ENCODE results near the gene SCN4B. TPM values are rescaled to one million over a fixed set of nuclear protein-coding genes. Genes with fewer than 3 reads are reported as not detected.
A peak's percentile ranks its signal among the peaks of the same experiment; 100 is the strongest.

The SCN4B gene
- total RNA-seq, 1 experiment from 2014 or later: 26.1 TPM

DNA sequence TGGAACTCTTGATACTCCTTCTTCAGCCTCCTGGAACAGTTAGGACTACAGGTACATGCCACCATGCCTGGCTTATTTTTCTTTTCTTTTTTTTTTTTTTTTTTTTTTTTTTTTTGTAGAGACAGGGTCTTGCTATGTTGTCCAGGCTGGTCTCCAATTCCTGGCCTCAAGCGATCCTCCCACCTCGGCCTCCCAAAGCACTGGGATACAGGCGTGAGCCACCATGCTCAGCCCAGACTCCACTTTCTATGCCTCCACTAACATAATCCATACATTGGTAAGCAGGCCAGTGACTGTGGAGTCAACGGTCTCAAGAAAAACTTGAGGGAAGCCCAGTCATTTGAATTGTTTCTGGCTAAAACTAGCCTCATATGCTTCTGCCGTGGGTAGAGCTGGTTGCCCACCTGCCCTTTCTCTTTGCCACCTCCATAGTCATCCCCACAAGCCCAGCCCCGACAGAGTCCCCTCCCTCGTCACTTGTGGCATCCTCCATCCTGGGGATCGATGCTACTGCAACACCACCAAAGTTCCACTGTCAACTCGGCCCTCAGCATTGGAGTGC is 21.5 kb upstream of the SCN4B start:
- no peak for DNase-seq (ENCODE audit: low read depth)

DNA sequence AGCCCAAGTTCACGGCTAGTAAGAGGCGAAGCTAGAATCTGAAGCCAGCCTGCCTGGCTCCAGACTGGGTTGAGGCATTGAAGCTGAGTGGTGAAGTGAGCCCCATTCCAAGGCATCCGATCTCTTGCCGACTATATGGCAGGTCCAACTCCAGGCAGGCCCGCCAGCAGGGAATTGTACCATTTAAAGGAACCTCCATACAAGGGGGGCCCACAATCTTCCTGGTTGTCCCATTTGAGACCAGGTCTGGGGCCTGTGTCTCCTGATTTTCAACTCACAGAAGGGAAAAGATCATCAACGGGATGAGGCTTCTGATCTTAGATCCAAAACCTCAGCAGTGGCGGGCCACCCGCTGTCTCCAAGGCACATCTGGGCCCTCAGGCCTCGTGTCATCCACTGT is 19.7 kb upstream of the SCN4B start:
- no peak for DNase-seq (ENCODE audit: low read depth)

DNA sequence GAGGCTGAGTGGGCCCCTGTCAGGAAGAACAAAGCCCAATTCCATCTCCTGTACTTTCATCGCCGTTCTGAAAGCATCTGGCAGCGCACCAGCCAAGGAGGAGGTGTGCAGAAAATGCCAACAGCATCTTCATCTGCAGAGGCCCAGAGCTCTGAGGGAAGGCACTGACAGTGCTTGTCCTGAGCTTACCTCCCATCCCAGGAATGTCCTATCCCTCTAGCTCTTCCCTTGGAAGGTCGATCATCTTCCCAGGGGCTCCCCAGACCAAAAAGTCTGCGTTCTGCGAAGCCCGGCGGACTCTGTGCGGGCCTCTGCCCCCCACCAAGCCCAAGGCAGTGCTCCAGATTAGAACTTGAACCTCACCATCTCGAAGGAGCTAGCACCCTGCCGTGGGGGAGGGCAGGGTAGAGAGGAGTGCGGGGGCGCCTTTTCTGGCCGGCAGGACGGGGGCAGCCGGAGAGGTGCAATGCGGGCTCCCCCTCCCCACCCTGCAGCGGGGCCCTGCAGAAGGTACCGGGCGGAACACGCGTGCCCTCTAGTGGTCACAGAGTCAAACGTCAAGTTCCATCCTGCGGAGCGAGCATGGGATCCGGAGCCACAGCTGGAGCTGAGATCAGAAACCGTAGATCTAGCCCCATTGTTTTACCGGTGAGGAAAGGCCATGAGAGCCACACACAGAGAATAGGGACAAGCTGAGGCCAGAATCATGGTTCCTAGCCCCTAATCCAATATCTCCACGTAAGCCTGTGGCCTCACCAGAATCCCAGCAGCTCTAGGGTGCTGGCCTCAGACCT is 18.8 kb upstream of the SCN4B start:
- DNase-seq (ENCODE audit: low read depth): peak; percentile 48

DNA sequence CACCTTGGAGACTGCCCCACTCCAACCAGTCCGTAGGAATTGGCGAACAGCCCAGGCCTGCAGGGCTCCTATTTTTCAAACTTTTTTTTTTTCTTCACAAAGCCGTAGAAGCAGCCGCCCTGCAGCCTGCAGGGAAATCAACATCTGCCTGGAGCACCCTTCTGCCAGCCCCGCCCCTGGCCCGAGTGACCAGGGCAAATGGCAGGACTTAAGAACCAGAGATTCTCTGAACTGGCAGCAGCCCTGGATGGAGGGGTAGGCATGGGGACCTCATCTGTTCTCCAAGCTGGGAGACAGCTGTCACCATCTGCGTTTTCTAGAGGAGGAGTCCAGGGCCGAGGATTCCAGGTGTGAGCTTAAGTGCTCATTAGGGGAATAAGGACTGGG is 18.3 kb upstream of the SCN4B start:
- DNase-seq (ENCODE audit: low read depth): no peak

DNA sequence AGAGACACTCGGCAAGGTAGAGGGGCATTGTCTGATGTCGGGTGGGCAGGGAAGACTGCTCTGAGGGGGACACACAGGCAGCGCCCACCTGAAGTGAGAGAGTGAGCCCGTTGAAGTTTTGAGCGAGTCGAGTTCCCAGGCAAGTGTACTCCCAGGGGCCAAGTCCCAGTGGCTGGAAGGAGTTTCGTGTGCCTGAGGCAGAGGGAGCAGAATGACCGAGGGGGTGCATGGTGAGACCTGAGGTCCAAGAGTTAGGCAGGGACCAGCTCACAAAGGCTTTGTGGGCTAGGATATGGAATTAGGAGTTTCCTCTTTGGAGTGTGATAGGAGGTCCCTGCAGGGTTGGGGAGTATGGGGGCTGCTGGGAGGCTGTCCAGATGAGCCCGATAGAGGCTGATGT is 17.6 kb upstream of the SCN4B start:
- DNase-seq (ENCODE audit: low read depth): no peak

DNA sequence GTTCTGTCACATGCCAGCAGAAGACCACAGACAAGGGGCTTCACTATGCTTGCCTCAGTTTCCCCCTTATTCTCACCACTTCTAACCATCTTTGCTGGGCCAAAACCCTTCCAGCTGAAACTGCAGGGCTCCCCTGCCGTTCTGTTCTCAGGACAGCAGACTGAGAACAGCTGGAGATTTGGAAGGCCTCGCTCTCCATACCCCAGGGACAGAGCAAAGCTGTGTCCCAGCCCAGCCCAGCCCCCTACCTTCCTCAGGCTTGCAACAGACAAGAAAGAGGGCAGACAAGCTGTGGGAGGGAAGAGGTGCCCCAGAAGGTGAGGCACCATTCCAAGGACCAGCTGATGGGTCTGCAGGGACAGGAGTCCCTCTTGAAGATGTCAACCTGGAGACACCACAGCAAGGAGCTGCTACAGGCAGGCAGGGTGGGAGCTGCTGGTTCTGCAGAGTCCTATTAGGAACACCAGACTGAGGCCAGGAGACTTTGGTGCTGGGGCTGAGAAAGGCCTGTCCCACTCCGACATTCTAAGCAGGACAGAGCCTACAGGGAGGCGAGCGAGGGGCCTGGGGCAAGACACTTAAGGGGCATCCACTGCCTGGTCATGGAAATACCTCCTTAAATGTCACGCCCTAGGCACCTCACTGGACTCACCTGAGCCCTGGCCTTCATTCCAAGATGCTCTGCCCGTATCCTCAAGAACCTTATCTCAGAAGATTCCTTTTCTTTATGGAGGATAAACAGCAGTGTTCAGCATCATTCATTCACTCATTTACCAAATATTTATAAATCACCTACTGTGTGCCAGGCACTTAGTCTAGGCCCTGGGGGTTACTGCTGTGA is 16.9 kb upstream of the SCN4B start:
- DNase-seq (ENCODE audit: low read depth): no peak

DNA sequence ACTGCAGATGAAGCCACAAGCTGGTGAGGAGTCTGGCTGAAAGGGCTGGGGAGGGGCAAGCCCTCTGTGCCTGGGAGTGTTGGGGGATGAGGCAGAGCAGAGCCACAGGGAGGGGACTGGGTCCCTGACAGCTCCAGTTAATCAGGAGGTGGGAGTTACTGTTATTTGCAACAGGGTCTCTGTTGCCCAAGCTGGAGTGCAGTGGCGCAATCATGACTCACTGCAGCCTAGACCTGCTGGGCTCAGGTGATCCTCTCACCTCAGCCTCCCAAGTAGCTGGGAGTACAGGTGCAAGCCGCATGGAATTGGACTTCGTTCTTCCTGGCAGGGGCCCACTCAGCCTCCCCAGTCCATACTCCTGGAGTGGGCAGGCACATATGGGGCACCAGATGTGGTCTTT is 16.1 kb upstream of the SCN4B start:
- no peak for DNase-seq (ENCODE audit: low read depth)

DNA sequence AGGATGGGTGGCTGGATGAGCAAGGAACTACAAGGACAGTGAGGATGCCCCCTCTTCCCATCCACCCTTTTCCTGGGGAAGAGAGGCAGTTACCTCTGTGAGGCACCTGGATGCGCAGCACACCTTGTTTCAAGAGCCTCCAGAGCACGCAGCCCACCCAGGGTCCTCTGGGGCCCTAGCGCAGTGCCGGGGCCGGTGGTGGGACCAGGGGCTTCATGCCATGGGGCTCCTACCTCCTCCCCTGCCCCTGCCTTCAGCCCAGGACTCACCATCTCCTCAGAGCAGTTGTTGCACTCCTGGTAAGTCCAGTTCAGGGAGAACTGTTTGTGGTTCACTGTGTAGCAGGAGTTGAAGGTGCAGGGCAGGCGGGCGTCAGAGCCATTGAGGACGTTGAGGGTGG is 15.7 kb upstream of the SCN4B start:
- no peak for DNase-seq (ENCODE audit: low read depth)

DNA sequence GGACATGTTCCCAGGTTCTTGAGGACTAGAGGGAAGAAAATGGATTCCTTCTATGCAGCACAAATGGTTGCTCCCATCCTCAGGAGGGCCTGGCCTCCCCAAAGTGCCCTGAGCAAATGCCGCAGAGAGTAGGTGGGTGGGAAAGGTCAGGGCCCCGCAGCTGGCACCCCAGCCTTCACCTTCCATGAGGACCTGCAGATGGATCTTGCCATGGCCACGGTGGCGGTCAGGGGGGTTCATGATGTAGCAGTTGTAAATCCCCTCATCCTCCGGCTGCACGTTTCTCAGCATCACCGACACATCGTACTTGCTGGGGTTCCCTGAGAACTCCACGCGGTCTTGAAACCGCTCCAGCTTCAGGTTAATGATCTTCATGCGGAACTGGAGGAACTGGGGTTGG is 15.3 kb upstream of the SCN4B start:
- no peak for DNase-seq (ENCODE audit: low read depth)

DNA sequence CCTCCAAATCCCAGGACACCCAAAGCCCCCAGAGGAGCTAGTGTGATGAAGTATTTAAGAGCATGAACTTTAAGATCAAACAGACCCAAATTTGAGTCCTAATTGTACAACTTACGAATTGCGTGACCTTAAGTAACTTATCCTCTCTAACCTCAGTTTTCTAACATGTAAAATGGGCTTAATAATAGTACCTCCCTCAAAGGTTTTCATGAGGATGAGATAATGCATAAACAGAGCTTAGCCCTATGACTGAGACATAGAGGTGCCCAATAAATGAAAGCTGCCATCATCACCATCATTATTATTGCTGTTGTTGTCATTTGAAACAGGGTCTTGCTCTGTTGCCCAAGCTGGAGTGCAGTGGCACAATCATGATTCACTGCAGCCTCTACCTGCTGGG is 14.6 kb upstream of the SCN4B start:
- no peak for DNase-seq (ENCODE audit: low read depth)

DNA sequence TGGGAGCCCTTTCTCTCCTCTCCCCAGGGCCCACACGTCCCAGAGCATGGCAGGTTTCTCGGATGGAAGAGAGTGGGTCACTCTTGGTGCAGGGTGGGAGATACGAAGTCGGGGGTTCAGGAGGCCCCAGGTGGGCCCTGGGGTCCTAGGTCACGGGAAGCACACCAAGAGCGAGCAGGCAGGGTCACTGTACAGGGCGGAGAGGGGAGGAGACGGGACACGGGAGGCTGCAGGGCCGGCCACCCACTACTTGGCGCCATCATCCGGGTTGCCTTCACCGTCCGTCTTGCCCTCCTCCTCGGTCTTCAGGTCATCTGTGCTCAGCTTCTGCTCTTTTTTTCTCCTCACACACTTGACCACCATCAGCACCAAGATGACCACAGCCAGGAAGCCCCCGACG is 14.0 kb upstream of the SCN4B start:
- DNase-seq (ENCODE audit: low read depth): no peak

DNA sequence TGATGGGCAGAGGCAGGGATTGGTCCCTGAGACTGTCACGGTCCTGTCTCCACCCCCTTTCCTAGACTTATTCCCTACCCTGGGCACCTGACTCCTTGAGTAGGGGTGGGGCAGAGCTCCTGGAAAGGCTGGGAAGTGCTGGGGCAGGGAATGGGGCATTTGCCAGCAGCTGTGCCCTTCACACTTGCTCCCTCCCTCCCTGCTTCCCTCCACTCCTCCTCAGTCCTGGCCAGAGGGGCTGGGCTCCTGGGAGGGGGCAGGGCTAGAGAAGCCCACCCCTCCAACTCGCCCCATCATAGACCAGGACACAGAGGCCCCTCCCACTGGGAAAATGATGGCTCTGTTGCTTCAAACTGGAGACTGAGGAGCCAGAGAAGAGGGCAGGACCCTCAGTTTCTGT is 12.3 kb upstream of the SCN4B start:
- no peak for DNase-seq (ENCODE audit: low read depth)

DNA sequence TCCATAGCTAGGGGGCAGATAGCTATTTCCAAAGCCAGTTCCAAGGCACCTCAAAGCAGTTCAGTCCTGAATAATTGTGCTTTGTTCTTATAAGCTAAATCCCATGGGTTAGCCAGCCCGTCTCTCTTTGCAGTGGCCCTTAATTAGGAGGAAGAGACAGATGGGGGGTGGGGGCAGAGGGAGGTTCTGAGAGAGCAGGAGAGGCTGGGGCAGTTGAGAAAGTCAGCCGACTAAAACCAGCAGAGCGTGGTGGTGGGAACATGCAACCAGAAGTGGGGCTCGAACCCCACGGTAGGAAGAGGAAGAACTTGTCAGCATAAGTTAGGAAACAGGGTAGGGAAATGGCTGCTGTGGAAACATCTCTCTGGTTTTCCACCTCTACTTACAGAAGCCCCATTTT is 10.9 kb upstream of the SCN4B start:
- no peak for DNase-seq (ENCODE audit: low read depth)

DNA sequence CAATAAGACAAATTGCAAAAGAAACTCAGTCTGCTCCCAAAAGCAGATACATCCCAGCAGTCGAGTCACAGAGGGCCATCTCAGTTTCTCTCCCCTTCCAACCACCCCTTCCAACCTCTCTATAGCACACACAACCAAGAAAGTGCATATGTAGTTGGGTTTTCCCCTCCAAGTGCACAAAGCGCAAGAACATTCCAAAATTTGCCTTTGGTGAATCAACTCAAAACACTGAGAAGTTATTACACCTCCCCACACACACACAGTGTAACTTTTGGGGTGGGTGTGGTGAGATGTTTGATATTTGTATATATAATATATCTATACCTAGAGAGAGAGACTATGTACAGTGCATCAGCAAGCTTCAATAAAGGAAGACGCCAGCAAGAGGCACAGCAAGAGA is 10.2 kb upstream of the SCN4B start:
- no peak for DNase-seq (ENCODE audit: low read depth)

DNA sequence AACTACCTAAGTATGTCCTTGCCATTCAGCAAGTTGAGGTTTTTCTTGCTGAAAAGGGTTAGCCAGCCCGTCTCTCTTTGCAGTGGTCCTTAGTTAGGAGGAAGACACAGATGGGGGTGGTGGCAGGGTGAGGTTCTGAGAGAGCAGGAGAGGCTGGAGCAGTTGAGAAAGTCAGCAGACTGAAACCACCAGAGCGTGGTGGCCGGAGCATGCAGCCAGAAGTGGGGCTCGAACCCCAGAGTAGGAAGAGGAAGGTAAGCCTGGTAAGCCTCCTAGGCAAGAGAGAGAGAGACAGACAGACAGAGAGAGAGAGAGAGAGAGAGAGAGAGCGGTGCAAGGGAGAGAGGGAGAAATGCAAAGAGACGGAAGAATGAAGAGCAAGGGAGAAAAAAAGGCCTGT is 9.2 kb upstream of the SCN4B start:
- DNase-seq (ENCODE audit: low read depth): no peak

DNA sequence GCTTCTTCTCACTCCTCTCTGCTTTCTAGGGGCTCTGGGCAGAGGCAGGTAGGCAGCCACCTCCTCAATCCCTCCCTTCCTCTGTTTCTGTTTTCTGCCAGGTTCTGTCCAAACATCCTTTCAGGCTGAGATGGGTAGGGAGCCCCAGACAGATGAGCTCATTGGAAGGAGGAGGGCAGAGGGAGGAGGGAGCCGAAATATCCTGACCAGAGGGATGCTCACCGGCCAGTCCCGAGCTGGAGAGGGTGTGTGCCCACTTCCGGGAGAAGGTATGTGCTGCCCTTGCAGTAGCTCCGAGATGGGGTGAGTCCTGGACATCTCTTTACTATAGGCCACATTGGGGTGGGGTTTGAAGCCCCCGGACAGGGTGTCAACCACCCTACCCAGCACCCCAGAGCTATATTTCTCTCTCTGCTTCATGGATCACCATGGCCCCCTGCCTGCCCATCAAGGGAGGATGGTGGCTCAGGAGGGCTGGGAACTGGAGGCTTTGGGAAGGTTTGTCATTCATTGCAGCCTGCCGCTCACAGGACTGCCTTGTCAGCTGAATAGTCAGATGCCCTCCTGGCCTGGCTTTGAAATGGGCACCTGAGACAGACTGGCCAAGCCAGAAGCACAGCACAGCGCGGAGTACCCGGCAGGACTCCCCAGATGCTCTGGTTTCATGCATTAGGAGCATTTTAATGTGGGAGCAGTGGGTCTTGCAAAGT is 4.7 kb upstream of the SCN4B start:
- DNase-seq (ENCODE audit: low read depth): no peak

DNA sequence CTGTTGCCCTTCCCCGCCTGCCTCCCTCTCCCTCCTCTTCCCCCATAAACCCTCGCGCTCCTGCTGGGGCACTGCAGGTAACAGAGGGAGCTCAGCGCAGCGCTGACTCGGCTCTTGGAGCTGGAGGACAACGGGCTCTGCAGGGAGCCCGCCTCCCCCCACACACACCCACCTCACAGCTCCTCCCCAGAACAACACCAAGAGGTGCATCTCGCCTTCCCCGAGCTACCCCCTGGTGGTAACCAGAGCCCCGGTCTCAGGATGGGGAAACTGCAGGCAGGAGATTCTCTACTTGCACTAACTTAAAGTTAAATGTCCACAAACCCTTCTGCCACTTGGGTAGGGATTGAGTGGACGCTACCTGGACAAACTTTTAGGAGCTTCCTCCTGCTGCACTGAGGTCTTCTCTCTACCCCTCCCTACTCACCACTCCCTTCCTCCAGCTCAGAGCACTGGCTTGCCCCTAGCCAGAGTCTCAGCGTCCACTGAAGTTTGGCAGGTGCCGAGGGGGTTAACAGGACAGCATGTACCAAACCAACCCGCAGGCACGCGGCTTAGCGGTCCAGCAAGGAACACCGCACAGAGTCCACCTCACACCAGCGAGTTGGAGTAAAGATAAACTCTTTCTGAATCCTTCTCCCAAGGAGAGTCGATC is 4.0 kb upstream of the SCN4B start:
- no peak for DNase-seq (ENCODE audit: low read depth)

DNA sequence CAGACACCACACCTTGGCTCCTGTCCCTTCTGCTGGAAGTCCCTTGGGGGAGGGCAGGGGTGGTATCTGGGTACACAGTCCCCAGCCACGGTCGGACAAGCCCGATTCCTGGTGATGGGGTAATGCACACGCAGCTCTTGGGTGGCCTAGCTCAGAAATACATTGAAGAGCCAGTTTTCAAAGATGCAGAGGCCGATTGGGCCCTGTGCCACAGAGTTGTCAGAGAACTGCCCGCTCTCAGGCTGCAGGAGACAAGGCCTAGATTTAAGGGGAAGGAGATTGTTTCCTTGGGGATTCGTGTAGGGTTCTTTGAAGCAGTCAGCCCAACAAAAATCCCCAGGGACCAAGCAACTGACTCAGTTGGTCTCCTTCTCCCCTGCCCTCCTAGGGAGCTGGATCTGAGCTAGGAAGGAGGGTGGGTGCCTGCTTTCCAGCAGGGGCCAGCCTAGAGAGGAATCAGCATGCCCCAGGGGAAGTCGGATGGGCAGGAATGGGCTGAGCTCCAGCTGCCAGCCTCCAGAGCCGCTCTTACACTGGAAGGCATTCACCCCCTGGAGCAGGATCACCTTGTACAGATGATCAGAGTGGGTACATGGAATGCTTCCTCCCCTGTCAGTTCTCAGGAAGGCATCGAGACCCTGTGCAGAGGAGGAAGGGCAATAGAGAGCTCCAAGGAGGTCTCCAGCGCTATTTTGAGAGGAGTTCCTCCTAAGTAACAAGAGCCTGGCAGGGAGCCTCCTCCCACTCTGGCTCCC is 3.3 kb upstream of the SCN4B start:
- no peak for DNase-seq (ENCODE audit: low read depth)

DNA sequence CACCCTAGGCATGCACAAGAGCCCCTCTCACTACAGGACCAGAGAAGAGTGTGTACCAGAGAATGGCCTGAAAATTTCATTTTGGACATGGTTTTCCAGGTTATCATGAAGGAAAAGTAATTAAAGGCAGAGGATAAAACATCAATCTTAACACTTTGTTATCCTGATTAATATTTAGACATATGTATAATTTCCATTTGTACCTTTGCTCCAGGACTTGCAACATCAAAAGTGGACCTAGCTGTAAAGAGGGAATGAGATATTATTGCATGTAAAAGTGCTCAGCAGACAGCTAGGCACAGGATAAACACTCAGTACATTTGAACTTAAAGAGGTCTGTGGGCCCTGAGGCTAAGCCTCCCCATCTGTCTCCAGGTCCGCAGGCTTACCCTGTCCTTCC is 2.0 kb upstream of the SCN4B start:
- DNase-seq (ENCODE audit: low read depth): no peak

DNA sequence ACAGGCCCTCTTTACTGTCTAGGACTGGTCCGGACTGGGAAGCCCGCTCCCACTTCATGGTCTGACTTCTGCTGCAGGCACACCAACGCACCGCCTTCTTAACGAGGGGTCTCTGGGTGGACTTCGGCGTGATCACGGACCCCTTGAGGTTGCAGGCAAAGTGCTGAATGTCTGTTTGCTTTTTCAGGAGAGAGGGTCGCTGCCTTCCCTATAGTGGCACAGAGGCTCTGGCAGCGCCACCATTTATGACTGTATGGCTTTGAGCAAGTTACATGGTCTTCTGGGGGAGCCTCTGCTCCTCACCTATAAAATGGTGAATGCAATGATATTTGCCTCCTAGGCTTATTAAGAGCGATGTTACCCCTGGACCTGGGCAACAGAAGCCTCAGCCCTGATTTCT is 1.4 kb upstream of the SCN4B start:
- DNase-seq (ENCODE audit: low read depth): no peak

DNA sequence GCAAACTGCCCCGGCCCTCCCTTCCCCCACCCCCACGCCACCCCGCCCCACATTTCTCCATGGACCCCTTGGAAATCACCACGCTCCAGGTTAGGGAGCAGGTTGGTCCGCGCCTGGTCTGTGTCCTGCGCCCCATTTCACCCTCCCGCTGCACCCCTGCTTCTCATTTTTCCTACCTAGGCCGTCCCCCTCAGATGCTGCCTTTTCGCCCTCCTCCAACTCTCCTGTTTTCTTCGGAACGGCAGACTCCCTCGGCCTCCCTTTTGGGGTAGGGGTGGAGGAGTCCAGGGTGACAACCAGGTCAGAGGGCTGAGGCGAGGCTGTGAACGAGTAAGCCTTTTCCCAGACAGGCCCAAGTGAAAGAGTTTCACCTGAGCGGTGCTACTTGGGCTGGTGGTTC is 893 bp upstream of the SCN4B start:
- no peak for DNase-seq (ENCODE audit: low read depth)

Data from M059J (cell line).